NCI-H510A treated with DMSO at 0.1 percent for 48 hours (cell line): ENCODE results near the gene JAG1.
"Not testable (repeated sequence)": the region's sequence is repeated elsewhere in the genome, so short reads cannot be mapped to it uniquely, and the experiment has no call there.

Source experiments
- DNase-seq: peaks from one replicate; lab custom pipeline; 2025; lab: John Stamatoyannopoulos, UW

Gene JAG1

DNA sequence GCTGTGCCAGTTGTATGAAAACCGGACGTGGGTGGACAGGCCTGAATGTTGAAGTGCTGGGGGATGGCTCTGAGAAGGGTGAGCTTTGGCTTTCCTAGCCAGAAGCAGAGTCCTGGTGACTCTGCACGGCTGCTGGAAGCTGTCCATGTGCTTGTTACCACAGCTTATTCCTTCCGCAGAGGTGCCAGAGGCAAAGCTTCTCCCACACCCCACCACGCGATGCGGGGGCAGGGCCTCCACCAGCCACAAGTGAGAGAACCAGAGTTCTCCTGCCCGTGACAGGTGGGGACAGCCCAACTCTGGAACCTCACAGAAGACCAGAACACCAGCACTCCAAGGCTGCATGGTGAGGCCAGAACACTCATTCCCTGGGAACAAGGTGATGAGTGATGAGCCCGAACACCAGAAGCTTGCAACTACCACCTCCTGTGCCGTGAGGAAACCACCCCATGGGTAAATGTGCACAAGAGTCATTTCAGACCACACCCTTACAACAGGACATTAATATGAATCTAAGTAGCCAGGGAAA, 36.7 kb downstream of the JAG1 start:
- no peak for DNase-seq

DNA sequence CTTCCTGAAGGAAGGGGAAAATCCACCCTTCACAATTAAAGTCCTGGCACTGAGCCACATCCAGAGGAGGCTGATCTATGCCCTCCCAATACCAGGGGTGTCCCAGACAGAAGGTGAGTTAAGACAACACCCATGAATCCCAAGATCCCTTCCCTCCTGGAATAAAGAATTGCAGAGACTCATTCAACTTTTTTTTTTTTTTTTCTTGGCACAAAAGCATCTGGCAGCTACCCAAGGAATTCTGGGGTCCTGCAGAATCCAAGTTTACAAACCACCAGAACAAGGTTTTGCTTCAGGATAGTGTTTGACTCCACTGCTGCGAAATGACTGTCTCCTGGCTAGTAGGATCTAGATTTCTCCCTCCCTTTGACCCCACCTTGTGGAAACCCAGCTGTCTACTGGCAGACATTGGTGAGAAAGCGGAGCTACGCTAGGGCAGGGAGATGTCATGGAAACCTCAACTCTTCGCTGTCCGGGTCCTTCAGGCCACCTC, 37.4 kb downstream of the JAG1 start:
- DNase-seq, result no peak

DNA sequence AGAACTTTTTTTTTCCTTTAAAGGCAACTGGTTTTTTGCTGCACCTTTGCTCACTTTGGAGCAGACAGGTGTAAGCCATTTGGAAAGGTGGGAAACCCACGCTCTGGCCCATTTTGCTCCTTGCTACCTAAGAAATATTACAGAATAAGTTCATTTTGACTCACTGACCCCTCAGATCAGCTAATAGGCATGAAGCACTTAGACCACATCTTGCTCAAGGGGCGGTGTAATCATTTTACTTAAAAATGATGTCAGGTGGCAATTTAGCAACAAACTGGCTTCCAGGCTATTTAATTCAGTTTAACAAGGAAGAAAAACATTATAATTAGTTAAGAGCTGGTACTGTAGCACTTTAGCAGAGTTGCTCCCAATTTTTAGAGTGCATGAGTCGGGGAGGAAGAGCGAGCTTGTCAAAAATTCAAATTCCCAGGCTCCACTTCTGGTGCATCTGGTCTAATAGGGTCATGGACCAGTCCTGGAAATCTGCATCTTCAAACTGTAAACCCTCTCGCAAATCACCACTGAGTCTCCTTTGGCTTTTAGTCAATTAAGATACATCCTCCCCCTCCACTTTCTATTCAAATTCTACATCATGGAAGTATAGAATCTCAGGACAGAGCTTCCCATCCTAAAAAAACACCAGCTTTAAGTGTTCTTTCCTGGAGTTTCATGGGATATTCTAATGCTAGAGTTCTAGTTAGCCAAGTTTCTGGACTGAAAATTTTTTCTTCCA, 38.2 kb downstream of the JAG1 start:
- DNase-seq, result no peak

DNA sequence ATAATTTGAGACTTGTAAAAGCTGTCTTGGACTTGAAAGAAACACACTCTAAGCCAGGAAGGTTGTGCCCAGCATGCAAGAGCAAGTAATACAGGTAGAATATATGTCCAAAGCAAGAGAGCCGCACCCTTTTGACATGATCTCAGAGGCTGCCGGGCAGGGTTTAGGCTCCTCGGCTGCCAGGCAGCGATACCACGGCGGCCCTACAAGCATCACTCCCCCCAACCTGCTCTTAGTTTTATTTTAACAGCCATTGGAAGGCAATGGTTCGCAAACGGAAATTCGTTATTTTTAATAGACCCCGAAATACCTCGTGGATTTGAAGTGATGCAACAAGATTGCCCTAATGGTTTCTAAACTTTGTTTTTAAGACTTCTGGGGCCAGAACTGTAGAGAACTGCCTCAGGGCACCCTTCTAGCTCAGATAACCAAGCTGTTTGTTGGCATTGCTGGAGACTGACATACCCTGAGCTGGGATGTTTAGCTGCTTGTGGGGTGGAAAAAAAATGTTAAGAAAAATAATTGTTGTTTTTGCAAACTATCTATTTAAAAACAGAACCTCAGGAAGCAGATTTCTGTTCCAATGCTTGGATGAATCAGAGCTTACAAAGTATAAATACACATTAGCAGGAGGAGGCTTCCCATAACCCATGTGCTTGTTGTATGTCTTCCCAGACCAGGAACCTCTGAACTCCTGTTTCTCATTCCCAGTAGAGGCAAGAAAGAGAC, 39.0 kb downstream of the JAG1 start:
- no peak for DNase-seq

DNA sequence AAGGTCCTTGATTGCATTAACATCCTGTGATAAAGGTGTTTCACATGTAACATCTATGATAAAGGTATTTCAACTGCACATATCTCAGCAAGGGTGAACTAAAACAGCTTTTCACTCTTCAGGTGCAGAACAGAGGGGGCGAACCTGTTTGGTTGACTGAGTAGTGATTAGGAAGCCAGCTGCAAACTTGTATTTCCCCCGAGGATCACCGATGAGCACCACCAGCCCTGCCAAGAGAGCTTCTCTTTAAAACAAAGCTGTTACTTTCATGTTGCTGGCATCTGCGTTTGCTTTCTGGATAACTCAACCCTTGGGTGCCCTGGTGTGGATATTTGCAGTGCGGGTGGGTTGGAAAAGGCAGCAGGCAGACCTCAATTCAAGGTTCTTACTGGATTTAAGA, 39.6 kb downstream of the JAG1 start:
- DNase-seq, result no peak

DNA sequence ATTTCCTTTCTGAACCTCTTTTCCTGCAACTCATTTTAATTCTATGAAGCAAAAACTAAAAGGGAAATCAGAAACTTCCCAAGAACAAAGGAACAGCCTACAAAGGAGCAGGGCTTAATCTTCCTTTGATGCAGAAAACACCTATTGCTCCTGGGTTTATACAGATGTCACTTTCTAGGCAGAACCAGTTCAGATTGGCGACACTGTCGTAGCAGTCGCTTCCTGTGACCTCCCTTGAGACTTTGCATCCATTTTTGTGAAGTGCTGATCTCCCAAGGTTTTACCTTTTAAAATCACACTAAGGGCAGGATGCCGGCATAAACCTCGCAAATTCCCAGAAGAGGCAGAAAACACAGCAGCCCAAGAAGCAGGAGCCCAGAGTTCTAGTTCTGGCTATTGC, 40.1 kb downstream of the JAG1 start:
- no peak for DNase-seq

DNA sequence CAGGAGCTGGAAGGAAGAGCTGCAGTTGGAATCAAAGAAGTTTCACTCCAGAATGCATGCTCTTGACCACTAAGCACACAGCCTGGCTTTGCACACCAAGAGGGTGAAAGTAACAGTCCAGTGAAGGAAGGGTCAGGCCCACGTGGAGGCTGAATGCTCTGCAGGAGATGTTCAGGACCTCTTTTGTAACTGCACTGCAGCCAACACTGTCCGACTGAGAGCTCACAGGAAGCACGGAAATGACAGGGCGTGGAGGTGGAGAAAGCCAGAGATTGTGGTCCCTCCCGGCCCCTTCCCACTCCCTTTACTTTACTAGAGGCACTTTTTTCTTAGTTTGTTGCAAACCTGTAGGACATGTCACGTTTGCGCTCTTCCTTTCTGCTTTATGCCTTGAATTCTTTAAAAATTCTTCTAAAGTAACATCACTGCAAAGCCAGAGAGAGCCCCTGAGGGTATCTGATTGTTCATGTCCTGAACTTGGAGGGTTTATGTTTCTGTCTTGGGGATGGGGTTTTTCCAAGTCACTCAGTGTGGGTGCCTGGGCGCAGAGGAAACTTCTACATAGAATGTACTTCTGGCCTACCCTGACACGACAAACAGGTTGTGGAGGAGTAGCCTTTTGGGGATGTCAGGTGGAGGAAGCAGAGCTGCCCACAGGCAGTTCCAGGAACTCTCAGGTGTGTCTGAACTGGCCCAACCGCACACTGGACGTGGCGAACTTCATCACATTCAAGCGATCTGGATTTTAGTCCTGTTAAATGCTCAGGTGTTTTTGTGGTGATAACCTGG, 40.9 kb downstream of the JAG1 start:
- DNase-seq, result no peak

DNA sequence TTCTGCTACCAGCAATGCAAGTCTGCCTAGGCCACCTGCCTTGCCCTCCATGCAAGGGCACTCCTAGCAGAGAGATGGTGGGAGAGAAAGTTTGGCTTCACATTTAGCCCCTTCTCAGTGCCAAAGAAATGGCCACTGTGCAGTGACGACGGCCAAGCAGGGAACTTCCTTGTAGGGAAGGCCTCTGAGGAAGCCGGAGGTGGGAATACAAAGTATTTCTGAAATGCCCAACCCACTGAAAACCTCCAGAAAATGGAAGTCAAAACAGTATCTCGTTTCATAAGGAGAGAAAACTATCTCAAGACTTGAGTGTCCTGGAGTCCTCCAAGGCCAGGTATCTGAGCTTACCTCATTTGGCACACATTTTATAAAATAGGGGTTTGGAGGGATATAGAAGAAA, 42.7 kb downstream of the JAG1 start:
- no peak for DNase-seq

DNA sequence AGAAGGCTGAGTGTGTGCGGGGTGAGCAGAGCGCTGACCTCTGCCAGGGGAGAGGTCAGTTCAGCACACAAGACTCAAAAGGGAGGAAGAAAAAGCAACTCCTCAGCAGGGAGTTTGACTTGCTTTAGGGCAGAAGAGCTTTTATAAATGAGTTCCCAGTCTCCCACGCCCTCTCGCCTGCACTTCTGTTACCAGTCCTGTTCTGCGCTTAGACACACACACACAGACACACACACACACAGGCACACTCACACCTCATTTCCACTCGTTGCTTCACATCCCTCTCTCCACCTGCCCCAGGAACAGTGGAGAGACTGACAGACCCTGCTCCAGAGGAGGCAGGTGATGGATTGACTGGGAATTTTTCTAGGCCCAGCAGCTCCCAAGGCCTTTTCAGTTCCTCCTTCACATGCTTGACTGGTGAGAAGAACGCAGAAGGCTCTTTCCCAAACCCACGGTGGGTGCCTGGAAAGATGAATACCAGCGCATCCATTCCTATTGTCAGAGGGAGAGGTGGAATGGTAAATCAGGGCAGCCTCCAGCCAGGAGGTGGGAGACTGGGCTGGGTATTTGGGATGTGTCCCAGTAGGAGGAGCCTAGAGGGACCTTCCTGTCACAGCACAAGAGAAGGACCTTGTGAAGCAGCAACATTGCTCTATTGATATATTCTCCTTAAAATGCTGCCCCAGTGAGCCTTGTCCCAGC, 43.7 kb downstream of the JAG1 start:
- DNase-seq, result no peak

DNA sequence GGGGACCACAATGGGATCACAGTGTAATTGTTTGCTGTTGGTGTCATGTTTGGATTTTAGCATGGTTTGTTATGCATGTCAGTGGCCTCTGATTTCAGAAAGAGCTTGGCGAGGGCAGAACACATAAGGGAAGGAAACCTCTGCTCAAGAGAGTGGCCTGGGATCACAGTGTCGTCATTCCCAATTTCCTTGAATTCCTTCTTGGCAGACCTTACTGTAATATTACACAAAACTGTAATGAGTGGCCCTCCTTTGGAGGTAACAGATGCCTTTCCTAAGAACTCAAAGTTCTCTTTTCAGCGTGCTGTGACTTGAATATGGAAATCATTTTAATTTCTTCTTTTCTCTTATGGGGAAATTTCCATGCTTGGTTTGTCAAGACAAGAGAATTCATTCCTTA, 46.9 kb downstream of the JAG1 start:
- no peak for DNase-seq

DNA sequence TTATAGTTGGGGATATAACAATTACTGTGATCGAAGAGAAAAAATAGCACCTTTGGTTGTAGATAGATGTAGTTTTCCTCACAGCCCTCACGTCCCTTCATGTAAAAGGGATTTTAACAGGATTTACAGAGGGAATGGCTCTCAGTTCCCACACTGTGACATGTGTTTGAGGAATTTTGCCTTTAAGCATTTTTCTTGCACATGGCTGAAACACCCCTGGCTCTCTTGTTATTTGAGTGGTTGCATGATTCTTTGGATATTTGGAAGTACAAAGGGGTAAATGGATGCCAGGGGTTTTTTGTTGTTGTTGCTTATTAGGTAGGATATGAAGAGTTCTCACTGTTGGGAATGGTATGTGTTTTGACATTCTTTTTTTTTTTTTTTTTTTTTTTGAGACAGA, 48.2 kb downstream of the JAG1 start:
- no peak for DNase-seq

DNA sequence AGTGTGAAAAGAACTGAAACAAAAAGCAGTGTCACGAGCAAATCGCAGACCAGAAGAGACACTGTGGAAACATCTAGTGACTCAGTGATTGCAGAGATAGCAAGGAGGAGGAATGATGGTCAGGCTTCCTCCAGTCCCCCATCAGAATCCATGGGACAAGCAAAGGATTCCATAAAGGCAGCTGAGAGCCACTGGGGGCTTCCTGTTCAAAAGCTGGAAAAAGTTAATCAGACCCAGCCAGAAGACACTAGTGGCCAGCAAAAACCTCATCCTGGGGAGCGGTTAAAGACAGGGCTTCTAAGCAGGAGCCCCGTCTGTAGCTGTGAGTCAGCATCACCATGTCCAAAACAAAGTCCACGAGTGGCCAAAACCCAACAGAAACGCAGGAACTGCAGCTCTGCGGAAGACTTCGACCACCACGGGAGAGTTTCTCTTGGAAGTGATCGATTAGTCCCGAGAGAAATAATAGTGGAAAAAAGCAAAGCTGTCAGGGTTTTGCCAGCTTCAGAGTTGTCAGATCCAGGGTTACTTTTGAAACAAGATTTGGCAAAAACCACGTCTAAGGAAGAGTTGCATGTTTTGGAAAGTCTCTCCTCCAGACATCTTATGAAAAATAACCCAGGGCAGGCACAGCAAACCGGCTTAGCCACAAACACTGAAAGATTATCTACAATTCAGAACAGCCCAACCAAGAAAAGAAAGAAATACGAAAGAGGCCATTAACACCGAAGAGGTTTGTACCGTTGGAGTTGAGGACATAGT, 51.0 kb downstream of the JAG1 start:
- no peak for DNase-seq

DNA sequence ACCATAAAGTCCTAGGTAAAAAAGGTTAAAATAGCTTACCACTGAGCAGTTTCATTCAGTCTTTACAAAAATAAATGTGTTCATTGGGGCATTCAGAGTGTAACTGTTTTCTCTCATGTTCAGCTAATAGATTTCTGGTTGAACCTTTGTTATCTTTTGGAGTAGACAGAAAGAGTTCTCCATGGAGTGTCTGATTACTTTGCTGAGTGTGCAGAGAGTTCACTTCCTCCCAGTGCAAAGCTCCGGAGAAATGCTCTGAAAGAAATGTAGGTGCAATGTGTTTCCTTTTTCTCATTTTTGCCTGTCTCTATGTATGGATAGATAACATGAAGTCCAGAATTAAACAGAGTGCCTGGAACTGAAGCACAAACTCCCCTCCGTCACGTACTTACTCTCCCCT, 52.6 kb downstream of the JAG1 start:
- peak; percentile 54 for DNase-seq

DNA sequence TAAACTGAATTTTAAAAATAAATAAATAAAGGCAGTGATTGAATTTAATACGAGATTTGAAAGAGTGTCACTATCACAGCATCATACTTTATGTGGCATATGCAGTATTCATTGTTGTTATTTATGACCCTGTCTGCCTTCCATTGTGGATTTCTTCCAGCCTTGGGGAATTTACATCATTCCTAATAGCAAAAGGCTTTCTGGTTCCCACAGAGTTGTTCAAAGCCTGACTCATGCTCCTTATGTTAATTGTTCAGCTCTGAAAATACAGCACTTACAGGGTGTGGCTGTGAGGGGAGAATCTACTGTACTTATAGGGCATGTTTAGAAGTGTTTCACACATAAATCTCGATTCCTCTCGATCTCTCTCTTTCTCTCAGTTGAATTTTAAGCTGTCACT, 54.4 kb downstream of the JAG1 start:
- DNase-seq, result no peak

DNA sequence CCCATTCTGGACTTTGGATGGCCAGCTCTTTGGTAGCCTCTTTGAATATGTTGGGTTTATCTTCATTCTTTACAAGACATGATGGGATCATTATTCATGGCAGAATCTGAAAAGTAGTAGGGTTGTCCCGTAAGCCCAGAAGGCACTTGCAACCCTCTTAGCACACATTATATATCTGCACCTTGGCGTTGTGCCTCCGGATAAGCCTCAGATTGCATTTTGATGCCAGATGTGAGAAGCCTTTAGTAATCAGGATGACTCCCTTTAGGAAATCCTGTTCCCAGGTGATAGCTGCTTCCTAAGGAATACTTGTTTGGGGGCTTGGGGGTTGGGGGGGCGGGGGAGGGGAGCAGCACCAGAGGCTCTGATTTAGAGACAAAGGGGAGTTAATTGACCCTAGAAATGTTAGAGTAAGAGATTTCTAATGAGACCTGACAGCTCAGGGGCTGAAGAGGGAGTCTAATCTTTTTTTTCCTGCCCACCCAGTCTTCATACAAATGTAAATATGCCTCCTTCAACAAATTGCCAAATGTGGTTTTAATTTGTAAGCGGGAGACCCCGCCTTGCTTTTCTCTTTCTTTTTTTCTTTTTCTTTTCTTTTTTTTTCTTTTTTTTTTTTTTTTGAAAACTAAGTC, 55.1 kb downstream of the JAG1 start:
- no peak for DNase-seq

DNA sequence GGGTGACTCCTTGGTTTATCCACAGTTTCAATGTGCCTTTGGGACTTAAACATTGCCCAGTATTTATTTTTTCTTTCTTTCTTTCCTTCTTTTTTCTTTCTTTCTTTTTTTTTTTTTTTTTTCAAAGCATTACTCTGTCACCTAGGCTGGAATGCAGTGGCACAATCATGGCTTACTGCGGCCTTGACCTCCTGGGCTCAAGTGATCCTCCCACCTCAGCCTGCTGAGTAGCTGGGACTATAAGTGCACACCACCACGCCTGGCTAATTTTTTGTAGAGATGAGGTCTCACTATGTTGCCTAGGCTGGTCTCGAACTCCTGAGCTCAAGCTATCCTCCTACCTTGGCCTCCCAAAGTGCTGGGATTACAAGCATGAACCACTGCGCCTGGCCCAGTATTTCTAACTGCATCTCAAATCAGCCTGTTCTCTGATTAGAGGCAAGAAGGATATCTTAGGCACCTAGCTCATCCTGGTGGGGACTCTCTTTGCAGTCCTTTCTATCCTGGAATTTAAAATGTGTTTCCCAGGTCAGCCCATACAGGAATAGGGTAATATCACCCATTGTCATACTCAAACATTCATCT, 56.2 kb downstream of the JAG1 start:
- not testable (repeated sequence) for DNase-seq

DNA sequence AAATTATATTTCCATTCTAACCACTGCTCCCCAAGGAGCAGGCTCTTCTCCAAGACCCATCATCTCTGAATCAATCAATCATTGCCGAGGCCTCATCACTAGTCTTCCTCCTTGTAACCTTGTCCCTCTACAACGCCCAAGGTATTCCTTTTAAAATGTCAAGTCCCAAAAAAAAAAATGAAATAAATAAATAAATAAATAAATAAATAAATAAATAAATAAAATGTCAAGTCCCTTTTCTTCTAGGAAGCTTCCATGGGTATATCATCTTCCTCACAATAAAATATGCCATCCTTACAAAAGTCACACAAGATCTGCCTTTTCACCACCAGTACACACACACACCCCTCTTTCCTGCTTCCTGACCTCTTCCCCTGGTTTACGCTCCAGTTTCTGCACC, 57.6 kb downstream of the JAG1 start:
- no peak for DNase-seq

DNA sequence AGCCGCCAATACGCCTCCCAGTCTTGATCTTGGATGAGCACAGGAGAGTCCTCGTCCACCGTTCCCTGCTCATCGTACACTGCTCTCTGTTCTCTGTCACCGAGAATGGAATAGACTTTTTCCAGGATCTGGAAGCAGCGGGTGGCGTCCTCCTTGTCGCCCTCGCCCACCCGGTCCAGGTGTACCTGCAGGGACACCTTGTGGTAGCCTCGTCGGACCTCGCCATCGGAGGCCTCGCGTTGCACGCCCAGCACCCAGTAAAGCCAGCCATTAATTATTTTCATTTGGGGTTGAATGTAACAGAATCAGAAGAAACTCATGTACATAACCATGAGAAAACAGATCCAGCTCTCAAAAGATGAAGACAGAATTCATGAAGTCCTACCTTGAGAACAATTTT, 59.9 kb downstream of the JAG1 start:
- DNase-seq, result no peak

DNA sequence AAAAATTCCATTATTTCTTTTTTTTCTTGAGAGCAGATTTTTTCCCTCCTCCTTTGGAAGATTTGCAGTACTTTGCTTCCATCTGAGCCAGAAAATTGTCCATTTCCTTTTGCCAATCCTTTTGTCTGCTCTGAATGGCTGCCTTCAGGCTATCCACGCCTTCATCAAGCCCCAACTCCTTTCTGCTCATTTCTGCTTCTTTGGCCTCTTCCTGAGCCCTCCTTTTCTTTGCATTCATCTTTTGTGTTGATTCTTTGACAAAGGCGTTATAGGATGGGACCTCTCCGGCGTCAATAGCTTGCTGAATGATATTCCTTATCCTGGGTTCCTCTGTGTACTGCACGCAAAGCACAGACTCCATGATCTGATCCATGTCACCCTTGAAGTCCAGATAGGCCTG, 60.4 kb downstream of the JAG1 start:
- DNase-seq, result not testable (repeated sequence)

DNA sequence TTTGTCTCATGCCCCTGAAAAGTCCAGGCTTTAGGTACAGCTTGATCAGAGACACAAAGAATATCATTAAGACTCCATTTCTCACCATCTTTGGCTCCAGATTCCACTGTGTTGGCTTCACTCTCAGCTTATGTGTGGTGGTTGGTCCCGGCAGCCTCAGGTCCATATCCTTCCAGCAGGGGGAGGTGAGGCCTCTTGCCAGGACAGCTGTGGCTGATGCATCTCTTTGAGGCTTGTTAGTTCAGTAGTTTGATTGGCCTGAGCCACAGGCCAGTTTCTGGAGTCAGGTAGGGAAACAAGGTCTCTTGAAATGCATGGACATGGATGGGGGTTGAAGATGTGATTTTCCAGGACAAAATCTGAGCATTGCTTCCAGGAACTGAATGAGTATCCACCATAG, 62.4 kb downstream of the JAG1 start:
- DNase-seq, result no peak
